Retina (tissue), 1 donor: ENCODE data around the gene SPATA31A3.
"Not testable (repeated sequence)": the region's sequence is repeated elsewhere in the genome, so short reads cannot be mapped to it uniquely, and the experiment has no call there.

Experiments used
- DNase-seq: peaks from one replicate; pipeline ENCODE4 v3.0.0-alpha.2; 2016

SPATA31A3 gene

GRCh38 chr9:66992450-66992849, at the start of gene SPATA31A3:
Gene SPATA31A3 (minus strand): TSS chr9:66992550. CDS start chr9:66992521, 29 bp downstream.
- DNase-seq, result not testable (repeated sequence)

GRCh38 chr9:66952576-66952975, 39.8 kb downstream of the SPATA31A3 start:
- DNase-seq, result not testable (repeated sequence)

DNA sequence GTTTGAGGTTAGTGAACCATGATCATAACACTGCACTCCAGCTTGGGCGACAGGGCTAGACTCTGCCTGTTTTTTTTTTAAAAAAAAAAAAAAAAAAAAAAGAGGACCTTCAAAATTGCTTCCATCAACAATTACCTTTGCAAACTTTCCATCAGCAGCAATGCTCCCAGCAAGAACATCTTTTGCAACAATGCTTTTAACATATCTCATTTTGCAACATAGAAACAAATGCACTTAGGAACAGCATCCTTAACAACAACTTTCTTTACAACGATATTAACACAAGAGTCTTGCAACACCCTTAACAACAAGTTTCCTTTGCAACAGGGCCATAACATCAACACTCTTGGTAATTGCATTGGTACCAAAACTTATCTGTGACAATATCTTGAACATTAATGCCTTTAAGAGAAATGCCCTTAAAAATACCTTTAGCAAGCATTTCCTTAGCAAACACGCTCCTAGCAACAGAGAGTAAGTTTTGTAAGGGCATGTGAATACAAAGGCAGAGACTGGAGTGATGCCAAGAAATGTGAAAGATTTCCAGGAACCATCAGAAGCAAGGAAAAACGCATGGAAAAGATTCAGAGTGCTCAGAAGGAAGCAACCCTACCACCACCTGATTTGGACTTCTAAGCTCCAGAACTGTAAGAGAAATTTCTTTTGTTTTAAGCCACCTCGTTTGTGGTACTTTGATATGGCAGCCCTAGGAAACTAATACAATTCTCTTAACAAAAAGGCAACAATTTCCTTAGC, 49.8 kb downstream of the SPATA31A3 start:
- DNase-seq, result not testable (repeated sequence)

- not testable (repeated sequence) for DNase-seq
These were observed 52.2 kb downstream of the SPATA31A3 start for GRCh38 chr9:66939878-66940830.

DNA sequence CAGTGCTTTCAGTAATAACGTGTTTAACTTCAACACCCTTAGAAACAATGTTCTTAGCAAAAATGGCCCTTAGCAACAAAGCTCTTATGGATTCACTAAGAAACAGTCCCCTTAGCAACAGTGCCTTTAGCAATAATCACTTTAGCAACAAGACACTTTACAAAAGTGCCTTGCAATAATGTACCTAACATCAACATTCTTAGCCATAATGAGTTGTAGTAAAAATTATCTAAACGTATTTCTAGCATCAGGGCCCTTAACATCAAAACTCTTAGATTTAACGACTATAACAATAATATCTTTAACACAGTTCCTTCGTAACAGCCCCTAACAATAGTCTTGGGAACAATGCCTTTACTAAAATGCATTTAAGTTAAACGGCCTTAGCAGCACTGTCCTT, 54.0 kb downstream of the SPATA31A3 start:
- not testable (repeated sequence) for DNase-seq

DNA sequence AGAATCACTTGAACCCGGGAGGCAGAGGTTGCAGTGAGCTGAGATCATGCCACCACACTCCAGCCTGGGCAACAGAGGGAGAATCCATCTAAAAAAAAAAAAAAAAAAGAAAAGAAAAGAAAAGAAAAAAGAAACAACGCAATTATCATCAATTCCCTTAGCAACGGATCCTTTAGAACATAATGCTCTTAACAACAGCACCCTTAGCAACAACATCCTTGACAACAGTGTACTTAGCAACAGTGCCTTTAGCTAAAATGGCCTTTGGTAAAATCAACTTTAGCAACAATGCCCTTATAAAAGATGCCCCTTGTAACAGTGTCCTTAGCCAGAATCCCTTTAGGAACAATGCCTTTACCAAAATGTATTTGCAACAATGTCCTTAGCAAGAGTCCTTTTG, 54.7 kb downstream of the SPATA31A3 start:
- DNase-seq, result not testable (repeated sequence)
